SU-DHL-6 (cell line): Measurements from ENCODE around the gene ASCC3.

Experiments used
- H2AFZ ChIP-seq: fragments of 200-600 bp; sonication (generic); 2 replicates; pipeline ENCODE4 v1.6.1; 2014; ENCODE audit warnings: low read depth, mild to moderate bottlenecking, moderate library complexity, mixed read lengths, antibody characterized with exemption, low read length; ENCODE audit not compliant: severe bottlenecking
- H3F3A ChIP-seq: fragments of 200-600 bp; shearing (Covaris generic); 2 replicates; pipeline ENCODE4 v1.6.0; 2016; ENCODE audit warnings: antibody characterized with exemption, mild to moderate bottlenecking; ENCODE audit not compliant: insufficient read depth
- H3K27ac ChIP-seq: fragments of 200-600 bp; sonication (generic); 2 replicates; pipeline ENCODE4 v1.5.1; 2016; ENCODE audit warnings: low read depth, mild to moderate bottlenecking, low read length, moderate library complexity, mixed read lengths
- H3K27me3 ChIP-seq: fragments of 200-600 bp; sonication (generic), shearing (Covaris generic); 2 replicates; pipeline ENCODE4 v1.6.0; 2014; ENCODE audit warnings: mild to moderate bottlenecking, low read length
- H3K36me3 ChIP-seq: fragments of 200-600 bp; sonication (generic); 2 replicates; pipeline ENCODE4 v1.6.1; 2014; ENCODE audit warnings: mild to moderate bottlenecking, low read length, mixed read lengths
- H3K4me2 ChIP-seq: fragments of 300-600, 200-600 bp; shearing (Covaris generic), sonication (generic); 2 replicates; pipeline ENCODE4 v1.6.0; 2014; ENCODE audit warnings: low read length, low read depth, mild to moderate bottlenecking; ENCODE audit not compliant: poor library complexity, severe bottlenecking
- H3K4me3 ChIP-seq: fragments of 200-600 bp; sonication (generic); 2 replicates; pipeline ENCODE4 v1.5.1; 2014; ENCODE audit warnings: antibody characterized with exemption, low read length, mild to moderate bottlenecking, mixed read lengths; ENCODE audit not compliant: insufficient read depth, poor library complexity, severe bottlenecking
- H3K79me2 ChIP-seq: fragments of 200-600 bp; sonication (generic); 2 replicates; pipeline ENCODE4 v1.6.1; 2014; ENCODE audit warnings: mild to moderate bottlenecking, low read length, moderate library complexity; ENCODE audit not compliant: insufficient read depth
- H3K9ac ChIP-seq: fragments of 200-600 bp; sonication (generic); 2 replicates; pipeline ENCODE4 v1.7.0; 2014; ENCODE audit warnings: mild to moderate bottlenecking, low read length
- H3K9me2 ChIP-seq: fragments of 200-600 bp; sonication (generic); replicated peaks from 2 replicates; pipeline ENCODE4 v1.6.1; 2014; ENCODE audit warnings: low read length; ENCODE audit not compliant: insufficient read depth
- H3K9me3 ChIP-seq: fragments of 200-600 bp; sonication (generic); 2 replicates; pipeline ENCODE4 v1.6.1; 2014; ENCODE audit warnings: low read length, mixed read lengths; ENCODE audit not compliant: insufficient read depth
- H4K20me1 ChIP-seq: fragments of 200-600 bp; sonication (generic); 2 replicates; pipeline ENCODE4 v1.6.1; 2014; ENCODE audit warnings: low read depth, mild to moderate bottlenecking, antibody characterized with exemption, low read length, moderate library complexity, mixed read lengths
- CTCF ChIP-seq: fragments of 200-600 bp; sonication (generic); IDR thresholded peaks from one replicate; pipeline ENCODE4 v1.5.1; 2017; ENCODE audit warnings: antibody characterized with exemption, mild to moderate bottlenecking, low read length, moderate library complexity; ENCODE audit not compliant: insufficient read depth, poor library complexity, severe bottlenecking
- EZH2phosphoT487 ChIP-seq: fragments of 200-600 bp; sonication (generic), shearing (Covaris generic); conservative IDR thresholded peaks from 2 replicates; pipeline ENCODE4 v1.6.1; 2018; ENCODE audit warnings: mild to moderate bottlenecking, antibody characterized with exemption, low read length, moderate library complexity, mixed read lengths

Gene ASCC3

DNA sequence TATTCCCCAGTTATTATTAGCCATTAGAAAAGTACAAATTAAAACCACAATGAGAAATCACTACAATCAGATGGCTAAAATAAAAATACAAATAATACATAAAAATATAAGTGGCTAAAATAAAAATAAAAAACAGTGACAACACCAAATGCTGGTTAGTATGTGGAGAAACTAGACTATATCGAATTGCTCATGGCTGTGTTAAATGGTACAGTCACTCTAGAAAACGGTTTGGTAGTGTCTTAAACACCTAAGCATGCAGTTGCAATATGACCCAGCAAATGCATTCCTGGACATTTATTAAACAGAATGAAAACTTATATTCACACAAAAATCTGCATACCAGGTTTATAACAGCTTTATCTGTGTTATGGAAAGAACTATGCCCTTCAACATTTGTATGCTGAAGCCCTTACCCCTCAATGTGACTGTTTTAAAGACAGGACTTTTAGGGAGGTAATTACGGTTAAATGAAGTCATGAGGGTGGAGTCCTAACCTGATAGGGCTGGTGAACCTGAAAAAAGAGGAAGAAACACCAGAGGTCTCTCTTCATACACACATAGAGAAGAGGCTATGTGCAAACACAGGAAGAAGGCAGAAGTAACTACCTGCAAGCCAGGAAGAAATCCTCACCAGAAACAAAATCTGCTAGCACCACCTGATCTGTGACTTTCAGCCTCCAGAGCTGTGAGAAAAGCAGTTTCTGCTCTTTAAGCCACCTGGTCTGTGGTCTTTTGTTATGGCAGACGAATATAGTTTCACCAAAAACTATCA lies 84.9 kb downstream of the ASCC3 start:
- Histone ChIP-seq H3K9ac (no peak overlapping the region), H3K36me3 (peaks cover 18% of the 10 kb centered on the region), H3F3A (0 out of 2 replicates have a peak, but pooled peaks cover 3% of the 10 kb centered on the region), H3K9me2 (no peaks in the 10 kb centered on the region), H3K4me3 (no peak overlapping the region), H3K4me2 (peak overlapping the region; percentile 39), H3K9me3 (no peaks in the 10 kb centered on the region), H3K27ac (peak overlapping the region; percentile 38; the same call in 1 of the 2 replicates), H3K27me3 (no peaks in the 10 kb centered on the region), H2AFZ (no peak overlapping the region), H4K20me1 (0 out of 2 replicates have a peak, but pooled peaks cover 5% of the 10 kb centered on the region), H3K79me2 (peaks cover 2% of the 10 kb centered on the region; the same call in 1 of the 2 replicates)
- TF ChIP-seq EZH2phosphoT487, result no peak
- no peak for TF ChIP-seq CTCF

DNA sequence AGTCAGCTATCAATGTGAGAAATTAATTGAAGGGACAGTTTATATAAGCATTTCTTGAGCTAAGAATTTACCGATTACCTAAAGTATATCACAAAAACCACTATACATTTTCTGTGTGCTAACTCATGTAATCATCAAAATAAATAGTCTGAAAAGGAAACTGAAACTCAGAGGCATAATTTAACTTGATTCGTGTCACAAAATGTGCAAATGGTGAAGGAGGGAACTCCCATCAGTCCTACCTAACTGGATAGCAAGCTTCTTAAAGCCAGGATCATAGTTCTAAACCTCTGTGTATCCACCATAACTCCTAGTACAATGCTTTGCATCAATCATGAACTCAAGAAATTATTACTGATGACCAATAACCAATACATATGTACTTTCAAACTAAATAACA lies 91.0 kb downstream of the ASCC3 start:
- Histone ChIP-seq H3K9me3 (no peaks in the 10 kb centered on the region), H3F3A (no peaks in the 10 kb centered on the region), H3K79me2 (no peaks in the 10 kb centered on the region), H3K9ac (no peak overlapping the region), H3K27ac (no peak overlapping the region), H3K36me3 (peaks cover 15% of the 10 kb centered on the region; the same call in 1 of the 2 replicates), H2AFZ (no peak overlapping the region), H3K4me3 (no peak overlapping the region), H3K4me2 (no peak overlapping the region), H3K9me2 (no peaks in the 10 kb centered on the region), H4K20me1 (no peaks in the 10 kb centered on the region), H3K27me3 (no peaks in the 10 kb centered on the region)
- TF ChIP-seq CTCF (no peak), EZH2phosphoT487 (no peak)

DNA sequence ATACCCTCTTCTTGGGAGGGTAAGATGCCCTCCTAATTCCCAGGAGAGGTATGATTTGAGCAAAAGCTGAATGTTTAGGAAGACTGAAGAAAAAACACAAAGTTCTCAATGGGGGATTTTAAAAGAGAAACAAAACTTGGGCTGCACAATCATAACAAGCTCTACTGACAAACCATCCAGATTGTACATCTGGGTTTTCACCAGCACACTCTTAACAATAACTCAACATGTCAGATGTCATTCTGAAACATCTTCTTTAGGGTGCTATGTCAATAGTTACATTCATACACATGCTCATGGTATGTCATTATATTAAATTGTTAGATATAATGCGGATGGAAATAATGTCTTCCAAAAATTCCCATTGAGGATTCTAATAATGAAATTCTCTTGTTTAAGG lies 95.1 kb downstream of the ASCC3 start:
- Histone ChIP-seq H3K9me2 (no peaks in the 10 kb centered on the region), H3F3A (no peaks in the 10 kb centered on the region), H4K20me1 (no peaks in the 10 kb centered on the region), H3K9me3 (no peaks in the 10 kb centered on the region), H3K27me3 (no peaks in the 10 kb centered on the region), H3K4me3 (no peak overlapping the region), H2AFZ (no peak overlapping the region), H3K36me3 (peaks cover 18% of the 10 kb centered on the region; the same call in 1 of the 2 replicates), H3K4me2 (no peak overlapping the region), H3K79me2 (no peaks in the 10 kb centered on the region), H3K27ac (no peak overlapping the region), H3K9ac (no peak overlapping the region)
- TF ChIP-seq CTCF (no peak), EZH2phosphoT487 (no peak)
